Measurements from ENCODE around the gene DISC1.

DISC1 gene

DNA sequence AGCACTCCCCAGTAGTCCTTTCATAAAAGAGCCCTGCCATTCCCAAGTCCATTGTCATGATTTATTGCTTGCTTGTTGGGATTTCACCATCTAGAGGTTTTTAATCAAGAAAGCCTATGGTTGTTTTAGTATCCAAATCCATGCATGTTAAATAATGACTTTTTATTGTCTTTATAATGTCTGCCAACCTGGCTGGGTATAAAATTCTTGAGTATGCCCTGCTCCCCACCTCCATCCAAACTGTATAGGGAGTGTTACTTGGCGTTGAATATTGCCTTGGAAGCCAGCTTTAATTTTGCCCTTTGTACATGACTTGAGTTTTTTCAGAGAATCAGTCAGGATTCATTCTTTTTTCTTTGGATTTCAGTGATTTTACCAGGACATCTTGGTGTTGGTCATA is 44.2 kb downstream of the DISC1 start:
- DNase-seq, result no peak

- DNase-seq, result no peak
These were observed 48.0 kb downstream of the DISC1 start for GRCh38 chr1:231674575-231674974.

- DNase-seq, result no peak
These were observed 49.9 kb downstream of the DISC1 start for GRCh38 chr1:231676487-231676886.

GRCh38 chr1:231677442-231677841 is 50.9 kb downstream of the DISC1 start:
- DNase-seq, result no peak

- no peak for DNase-seq
These were observed 51.4 kb downstream of the DISC1 start for GRCh38 chr1:231678011-231678432.

- DNase-seq, result peak in 1 of 3 donors; percentile 25
These were observed 52.5 kb downstream of the DISC1 start for GRCh38 chr1:231679109-231679508.

GRCh38 chr1:231681006-231681405 is 54.4 kb downstream of the DISC1 start:
- no peak for DNase-seq

GRCh38 chr1:231682779-231683178 is 56.2 kb downstream of the DISC1 start:
- DNase-seq, result no peak

GRCh38 chr1:231683439-231684165 is 57.0 kb downstream of the DISC1 start:
- DNase-seq, result no peak

GRCh38 chr1:231684356-231685244 is 58.0 kb downstream of the DISC1 start:
- DNase-seq, result no peak

GRCh38 chr1:231686384-231686783 is 59.8 kb downstream of the DISC1 start:
- no peak for DNase-seq

DNA sequence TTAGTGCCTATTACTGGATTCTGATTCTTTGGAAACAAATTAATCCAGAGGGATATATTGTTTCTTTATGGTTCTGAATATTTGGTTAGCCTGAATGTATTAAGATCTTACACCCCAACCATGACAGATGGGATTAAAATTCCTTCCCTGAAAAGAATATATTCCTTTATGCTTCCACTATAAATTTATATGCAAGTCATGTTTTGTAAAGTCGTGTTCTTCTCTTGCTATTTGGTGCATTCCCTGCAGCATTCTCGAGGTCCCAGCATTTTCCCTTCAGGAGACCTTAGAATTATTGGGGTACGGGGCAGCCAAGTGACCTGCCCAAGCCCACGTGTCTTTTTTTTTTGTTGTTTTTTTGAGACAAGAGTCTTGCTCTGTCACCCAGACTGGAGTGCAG is 62.4 kb downstream of the DISC1 start:
- DNase-seq, result no peak

- DNase-seq, result peak in 1 of 3 donors; percentile 33
These were observed 63.5 kb downstream of the DISC1 start for GRCh38 chr1:231690059-231690458.

DNA sequence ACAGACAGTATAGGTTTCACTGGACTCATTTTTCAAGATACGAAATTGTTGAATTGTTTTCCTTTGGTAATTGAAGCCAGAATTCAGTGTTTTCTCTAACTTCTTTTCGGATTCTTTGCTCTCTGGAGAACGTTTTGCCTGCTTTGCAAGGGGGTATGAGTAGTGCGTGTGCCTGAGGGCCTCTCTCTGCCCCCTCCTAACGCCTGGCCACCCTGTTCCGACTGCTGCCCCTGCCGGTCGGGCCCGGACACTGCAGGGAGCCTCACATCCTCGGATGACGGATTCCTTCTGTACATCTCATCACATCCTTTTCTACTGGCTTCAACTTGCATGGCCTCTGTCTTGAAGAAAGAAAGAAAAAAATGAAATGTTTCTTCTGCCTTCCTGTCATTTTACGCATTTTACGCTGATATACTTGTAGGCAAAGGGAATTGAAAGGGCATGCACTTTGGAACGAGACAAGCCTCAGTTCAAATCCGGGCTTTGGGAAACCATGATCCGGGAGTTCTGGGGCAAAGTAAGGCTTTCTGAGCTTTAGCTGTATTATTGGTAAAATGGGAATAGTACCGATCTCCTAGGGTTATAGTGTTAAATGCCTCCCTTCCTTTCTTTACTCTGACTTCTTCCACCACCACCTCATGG is 65.1 kb downstream of the DISC1 start:
- DNase-seq, result no peak

DNA sequence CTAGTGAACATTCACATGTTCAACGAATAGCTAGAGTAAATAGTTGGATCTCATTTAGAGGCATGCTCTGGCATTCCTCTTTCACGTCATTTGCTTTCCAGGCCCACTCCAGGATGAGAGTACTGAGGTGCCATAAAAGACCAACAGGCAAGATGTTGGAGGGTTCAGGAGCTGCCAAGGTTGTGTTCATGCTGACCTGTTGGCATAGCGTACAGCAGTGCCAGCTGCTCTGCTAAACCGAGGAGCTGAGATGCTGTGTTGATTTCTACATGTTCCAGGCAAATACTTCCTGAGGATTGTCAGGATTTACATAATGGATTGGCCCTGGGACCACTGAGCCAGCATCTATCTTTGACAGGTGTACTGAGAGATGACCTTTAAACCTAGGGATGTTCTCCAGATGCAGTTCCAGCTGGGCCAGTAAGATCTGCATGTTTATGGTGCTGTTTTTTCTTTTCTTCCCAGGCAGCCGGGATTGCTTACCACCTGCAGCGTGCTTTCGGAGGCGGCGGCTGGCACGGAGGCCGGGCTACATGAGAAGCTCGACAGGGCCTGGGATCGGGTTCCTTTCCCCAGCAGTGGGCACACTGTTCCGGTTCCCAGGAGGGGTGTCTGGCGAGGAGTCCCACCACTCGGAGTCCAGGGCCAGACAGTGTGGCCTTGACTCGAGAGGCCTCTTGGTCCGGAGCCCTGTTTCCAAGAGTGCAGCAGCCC is 66.9 kb downstream of the DISC1 start:
- no peak for DNase-seq

DNA sequence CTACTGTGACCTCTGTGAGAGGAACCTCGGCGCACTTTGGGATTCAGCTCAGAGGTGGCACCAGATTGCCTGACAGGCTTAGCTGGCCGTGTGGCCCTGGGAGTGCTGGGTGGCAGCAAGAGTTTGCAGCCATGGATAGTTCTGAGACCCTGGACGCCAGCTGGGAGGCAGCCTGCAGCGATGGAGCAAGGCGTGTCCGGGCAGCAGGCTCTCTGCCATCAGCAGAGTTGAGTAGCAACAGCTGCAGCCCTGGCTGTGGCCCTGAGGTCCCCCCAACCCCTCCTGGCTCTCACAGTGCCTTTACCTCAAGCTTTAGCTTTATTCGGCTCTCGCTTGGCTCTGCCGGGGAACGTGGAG is 67.5 kb downstream of the DISC1 start:
- DNase-seq, result no peak

GRCh38 chr1:231694465-231695077 is 68.0 kb downstream of the DISC1 start:
- peak in 1 of 3 donors; percentile 3 for DNase-seq

- DNase-seq, result no peak
These were observed 69.1 kb downstream of the DISC1 start for GRCh38 chr1:231695439-231696255.

- DNase-seq, result peak; percentile 50 to 60 (median 58)
These were observed 73.2 kb downstream of the DISC1 start for GRCh38 chr1:231699784-231700183.

DNA sequence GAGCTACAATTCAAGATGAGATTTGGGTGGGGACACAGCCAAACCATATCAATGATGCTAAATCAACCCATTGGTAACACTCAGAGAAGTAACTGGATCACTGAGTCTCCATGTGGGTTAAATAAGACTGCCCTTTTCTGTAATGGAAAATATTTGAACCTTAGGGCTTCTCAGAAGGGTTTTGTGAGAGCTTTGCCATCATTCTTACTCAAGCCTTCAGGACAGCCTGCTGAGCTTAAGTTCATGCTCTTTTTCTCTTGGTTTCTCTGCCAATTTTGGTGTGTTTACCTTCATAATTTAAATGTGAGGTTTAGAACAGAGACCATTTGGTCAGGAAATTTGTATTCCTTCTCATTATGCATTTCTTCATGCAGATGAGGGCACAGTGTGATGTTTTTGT is 74.7 kb downstream of the DISC1 start:
- no peak for DNase-seq

DNA sequence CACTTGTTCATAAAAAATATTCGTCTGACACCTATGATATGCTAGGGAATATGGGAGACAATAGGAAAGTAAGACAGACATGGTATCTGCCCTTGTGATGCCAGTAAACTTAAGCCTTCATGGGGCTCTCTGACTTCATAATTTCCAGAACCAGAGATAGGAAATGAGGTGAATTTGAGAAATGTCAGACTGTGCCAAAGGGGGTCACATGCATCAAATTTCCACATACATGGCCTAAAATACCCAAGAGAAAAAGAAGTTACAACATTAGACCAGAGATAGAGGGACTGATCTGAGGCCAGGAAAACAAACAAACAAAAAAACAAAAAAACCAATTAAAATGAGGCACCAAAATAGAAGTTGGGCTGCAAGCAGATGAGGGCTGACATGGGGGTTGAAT is 75.7 kb downstream of the DISC1 start:
- no peak for DNase-seq

- DNase-seq, result no peak
These were observed 76.2 kb downstream of the DISC1 start for GRCh38 chr1:231702804-231703203.
